Skeletal muscle cell (primary cell): ENCODE measurements around the gene FGR.

Experiments
- DNase-seq: peaks from one replicate; pipeline ENCODE4 v3.0.0-alpha.2; 2010; ENCODE audit warnings: low read depth
- H3K4me3 ChIP-seq: 2 replicates; pipeline ENCODE4 v1.5.1; 2011; ENCODE audit warnings: low read depth, mild to moderate bottlenecking, control low read depth, low read length, moderate library complexity

The FGR gene

GRCh38 chr1:27604579-27605299 lies 30.2 kb downstream of the FGR start:
- DNase-seq, result no peak
- H3K4me3 ChIP-seq, result peak overlapping the region; percentile 85

GRCh38 chr1:27603681-27604578 lies 31.1 kb downstream of the FGR start, which contains the start of gene AHDC1:
AHDC1 (minus strand) TSS chr1:27604144; CDS start chr1:27552115, 52,029 bp downstream.
- peak within 1 kb of the TSS; percentile 85 for H3K4me3 ChIP-seq
- DNase-seq, result peak; percentile 76

DNA sequence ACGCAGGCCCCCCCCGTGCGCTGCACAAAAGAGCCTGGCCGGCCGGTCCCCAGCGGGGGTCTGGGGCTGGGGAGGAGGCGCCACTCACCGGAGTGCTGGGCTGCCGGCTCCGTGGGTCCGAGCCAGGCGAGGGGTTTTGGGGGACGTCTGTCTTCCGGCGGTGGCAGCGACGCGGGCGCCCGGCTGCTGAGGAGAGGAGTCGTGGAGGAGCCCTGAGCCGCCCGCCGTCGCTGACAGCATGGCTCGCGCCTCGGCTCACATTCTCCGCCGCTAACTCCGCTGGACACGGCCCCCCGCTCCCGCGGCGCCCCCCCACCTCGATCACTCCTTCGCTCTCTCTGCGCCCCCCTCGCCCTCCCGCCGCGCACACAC lies 31.7 kb downstream of the FGR start:
- peak overlapping the region; percentile 85 for H3K4me3 ChIP-seq
- no peak for DNase-seq

GRCh38 chr1:27602462-27603308 lies 32.3 kb downstream of the FGR start:
- no peak for DNase-seq
- H3K4me3 ChIP-seq, result peak overlapping the region; percentile 85

GRCh38 chr1:27601771-27602461 lies 33.1 kb downstream of the FGR start:
- DNase-seq, result no peak
- H3K4me3 ChIP-seq, result peak overlapping the region; percentile 85

DNA sequence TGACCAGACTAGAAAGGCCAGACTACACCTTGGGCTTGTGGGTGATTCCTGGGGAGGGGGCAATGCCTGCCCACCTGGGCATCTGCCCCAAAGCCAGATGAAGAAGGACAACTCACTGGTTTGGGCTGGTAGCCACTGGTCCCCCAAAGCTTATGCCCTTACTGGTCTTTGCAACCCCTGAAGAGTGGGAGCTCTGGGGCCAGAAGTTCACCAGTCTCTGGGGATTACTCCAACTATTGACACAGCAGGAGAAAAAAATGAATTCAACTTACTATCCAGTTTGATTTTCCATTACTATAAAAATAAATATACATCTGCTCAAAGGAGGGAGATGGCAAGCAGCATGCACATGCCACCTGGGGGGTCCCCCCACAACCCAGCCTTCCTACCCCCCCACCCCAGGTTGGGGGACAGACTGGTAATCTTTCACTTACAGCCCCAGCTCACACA lies 33.6 kb downstream of the FGR start:
- DNase-seq, result no peak
- peak overlapping the region; percentile 85 for H3K4me3 ChIP-seq

DNA sequence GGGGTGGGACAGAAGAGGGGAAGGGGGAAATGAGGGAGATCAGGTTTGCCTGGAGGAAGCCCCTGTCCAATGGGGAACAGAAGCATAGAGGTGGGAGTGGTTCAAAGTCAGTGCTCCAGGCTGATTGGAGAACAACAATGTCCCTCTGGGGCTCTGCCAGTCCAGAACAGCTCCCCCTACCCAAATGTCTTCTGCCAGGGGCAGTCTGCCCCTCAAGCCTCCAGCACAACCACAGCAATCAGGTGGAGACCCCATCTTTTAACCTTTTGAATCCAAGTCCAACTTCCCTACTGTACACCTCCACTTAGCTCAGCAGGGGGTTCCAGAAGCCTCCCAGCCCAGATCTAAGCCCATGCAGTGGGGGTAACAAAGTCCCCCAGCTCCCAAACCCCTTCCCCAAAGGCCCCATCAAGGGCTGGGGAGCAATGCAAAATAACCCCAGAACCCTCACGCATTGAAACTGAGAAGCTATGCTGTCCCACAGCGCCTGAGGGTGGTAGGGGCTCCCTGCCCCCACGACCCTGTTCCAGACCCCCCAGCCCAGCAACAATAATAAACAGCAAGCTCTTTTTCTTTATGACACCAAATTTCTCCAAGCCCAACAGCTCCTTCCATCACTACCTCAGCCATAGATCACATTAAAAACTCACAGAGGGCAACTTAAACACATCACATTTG lies 34.3 kb downstream of the FGR start:
- H3K4me3 ChIP-seq, result peak overlapping the region; percentile 15
- no peak for DNase-seq

DNA sequence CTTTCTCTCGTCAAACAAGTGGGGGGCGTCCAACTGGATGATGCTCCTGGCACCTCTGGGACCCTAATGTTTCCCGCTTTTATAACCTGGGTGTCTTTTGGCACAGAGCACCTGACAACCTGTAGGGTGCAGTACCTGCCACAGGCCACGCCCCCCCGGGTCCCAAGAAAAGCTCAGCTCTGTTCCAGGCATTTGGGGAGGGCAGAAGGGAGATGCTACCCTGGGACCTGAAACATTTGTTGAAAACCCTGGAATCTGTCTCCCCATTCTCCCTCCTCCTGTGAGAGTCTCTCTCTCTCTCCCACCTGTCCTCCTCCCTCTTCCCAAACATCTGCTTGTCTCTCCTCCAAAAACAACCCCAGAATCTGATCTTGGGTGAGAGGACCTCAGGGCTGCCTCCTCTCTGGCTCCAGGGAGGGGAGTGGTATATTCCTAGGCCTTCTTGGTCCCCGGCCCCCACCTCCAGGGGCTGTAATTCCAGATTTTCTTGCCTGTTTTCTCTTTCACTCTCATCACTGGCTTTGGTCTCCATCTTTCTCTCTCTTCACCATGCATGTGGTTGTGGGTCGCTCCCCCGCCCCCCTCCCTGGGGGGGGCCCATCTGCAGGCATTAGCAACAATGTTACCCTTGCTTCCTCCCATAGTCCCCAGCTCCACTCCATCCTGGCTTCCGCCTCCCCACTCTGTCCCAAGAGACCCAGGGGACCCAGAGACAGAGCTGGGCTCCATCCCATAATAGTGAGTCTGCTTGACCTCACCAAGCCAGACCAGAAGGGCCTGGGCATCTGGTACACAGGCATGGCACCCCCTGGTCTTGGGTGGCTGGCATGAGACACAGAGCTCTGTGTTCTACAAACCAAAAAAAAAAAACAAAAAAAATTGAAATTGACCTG lies 35.1 kb downstream of the FGR start:
- peak overlapping the region; percentile 13 for H3K4me3 ChIP-seq
- DNase-seq, result no peak

- no peak for DNase-seq
- peak overlapping the region; percentile 13 for H3K4me3 ChIP-seq
Observed at GRCh38 chr1:27598902-27599528, 36.0 kb downstream of the FGR start.

DNA sequence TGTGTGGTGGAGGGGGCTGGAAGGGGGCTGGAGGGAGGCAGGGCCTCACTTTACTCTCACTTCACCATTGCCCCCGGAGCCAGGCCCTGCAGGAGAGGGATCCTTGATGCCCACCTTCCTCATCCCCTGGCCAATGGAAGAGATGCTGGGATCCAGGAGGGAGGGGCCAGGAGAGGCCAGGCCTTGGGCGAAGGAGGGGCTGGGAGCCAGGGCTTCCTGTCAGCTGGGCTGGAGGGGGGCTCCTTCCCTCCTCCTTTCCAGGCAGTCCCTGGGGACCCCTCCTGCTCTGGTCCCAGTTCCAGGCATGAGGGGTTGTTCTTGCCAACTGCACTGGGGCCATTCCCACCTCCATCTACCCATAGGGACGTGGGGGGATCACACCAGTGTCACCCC lies 36.7 kb downstream of the FGR start:
- no peak overlapping the region for H3K4me3 ChIP-seq
- DNase-seq, result no peak

DNA sequence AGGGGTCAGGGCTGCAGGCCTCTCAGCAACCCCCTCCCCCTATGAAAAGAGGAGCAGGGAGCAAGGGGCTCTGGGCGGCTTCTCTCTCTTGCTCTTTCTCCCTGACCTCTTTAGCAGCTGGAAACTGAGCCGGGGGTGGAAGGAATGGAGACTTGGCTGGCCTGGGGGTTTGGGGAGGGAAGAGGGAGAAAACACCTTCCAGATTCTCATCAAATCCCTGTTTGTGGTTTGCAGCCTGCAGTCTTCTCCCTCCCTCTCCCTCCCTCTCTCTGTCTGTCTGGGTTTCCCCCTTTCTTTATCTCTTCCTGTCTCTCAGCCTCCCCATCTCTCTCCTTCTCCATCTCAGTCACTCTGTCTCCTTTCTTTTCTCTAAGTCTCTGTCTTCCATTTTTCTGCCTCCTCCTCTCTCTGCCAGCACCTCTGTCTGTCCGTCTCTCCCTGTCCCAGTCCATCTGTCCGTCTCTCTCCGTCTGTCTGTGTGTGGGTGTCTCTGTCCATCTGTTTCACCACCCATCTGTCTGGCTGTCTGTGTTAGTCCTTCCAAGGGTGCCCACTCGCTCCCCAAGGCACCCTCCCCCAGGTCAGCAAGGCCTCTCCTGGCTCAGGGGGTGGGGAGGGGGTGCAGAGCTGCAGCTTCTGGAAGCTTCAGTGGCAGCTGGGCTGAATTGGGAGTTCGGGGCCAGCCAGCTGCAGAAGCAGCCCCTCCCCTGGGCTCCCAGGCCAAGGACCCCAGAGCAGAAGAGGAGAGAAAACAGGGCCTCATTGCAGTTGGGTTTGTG lies 37.3 kb downstream of the FGR start:
- no peak overlapping the region for H3K4me3 ChIP-seq
- DNase-seq, result no peak

GRCh38 chr1:27596986-27597385 lies 38.0 kb downstream of the FGR start:
- no peak for DNase-seq
- no peak overlapping the region for H3K4me3 ChIP-seq

DNA sequence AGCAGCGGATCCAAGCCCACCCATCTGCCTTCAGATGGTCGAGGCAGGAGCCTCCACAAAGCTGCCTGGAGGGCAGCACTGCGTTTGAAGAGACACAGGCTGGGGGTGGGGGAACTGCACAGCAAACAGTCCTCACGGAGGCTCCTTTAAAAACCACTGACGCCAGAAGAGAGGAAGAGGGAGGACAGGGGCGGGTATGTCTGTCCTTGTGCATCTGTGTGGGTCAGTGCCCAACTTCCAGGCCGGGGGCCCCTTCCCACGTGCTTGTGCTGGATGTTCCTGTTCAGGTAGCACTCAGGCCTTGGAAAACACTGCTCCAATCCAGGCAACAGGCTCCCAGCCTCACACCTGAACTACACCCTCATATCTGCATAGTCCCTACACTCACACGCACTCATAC lies 38.7 kb downstream of the FGR start:
- DNase-seq, result no peak

GRCh38 chr1:27595597-27595996 lies 39.4 kb downstream of the FGR start:
- no peak overlapping the region for H3K4me3 ChIP-seq
- DNase-seq, result no peak

More for the DNA sequence above, 38.7 kb downstream of the FGR start:
- no peak overlapping the region for H3K4me3 ChIP-seq

DNA sequence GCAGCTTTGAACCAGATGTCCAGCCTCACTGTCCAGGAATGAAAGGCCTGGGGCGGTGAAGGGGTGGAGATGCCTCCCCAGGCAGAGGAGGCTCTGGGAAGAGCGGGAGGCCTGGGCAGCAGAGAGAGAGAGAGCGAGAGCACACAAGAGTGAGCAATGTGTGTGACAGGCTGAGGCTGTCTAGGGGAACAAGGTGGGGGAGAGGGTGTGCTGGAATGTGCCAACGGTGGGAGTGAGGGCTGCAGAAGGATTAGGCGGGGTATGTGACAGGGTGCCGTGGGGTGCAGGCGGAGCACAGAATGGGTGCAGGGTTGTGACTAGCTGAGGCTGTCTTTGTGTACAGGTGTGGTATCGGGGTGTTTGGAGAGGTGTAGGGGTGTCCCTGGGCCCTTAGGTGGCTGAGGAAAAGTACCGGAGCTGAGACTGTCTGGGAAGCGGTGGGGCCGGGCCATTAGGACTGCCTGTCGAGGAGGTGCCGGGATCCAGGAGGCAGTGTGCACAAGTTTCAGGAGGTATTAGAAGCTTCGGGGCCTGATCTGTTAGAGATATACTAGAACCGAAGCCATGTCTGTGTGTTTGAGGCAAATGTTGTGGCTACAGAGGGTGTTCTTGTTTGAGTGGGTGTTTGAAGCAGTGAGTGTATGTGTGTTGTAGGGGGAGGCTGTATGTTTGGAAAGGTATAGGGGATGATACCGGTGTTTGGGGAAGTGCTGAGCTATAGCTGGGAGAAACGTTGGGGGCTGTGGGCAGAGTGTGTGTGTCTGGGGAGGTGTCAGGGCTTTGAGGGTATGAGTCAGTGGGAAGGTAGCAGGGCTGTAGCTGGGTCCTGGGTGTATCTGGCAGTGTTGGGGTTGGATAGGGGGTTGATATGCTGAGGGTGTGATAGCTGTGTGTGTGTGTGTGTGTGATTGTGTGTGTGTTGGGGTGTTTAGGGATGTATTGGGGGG lies 40.1 kb downstream of the FGR start:
- no peak overlapping the region for H3K4me3 ChIP-seq
- no peak for DNase-seq
